Breast epithelium (tissue), 4 donors: ENCODE measurements around the gene DUSP23. TPM values are rescaled to one million over a fixed set of nuclear protein-coding genes. Genes with fewer than 3 reads are reported as not detected.

Experiments
- DNase-seq, 2 donors: peaks; one replicate each; pipeline ENCODE4 v3.0.0-alpha.2; 2019; ENCODE audit warnings: low spot score in 2 of 2
- H3K27ac ChIP-seq, 2 donors: fragments of 200-600 bp; sonication (generic) in 1 of 2; one replicate each; pipeline ENCODE4 v1.5.1; 2016 to 2019; ENCODE audit warnings: mild to moderate bottlenecking in 1 of 2
- H3K27me3 ChIP-seq, 2 donors: fragments of 200-600 bp; sonication (generic) in 1 of 2; one replicate each; pipeline versions ENCODE4 v1.5.1 to v1.6.0; 2017 to 2019; ENCODE audit warnings: control low read depth in 1 of 2, mild to moderate bottlenecking in 1 of 2
- H3K36me3 ChIP-seq: fragments of 200-600 bp; one replicate; pipeline ENCODE4 v1.5.1; 2019
- H3K4me1 ChIP-seq, 2 donors: fragments of 200-600 bp; sonication (generic); one replicate each; pipeline ENCODE4 v1.5.1; 2016 to 2019; ENCODE audit warnings: control low read depth in 1 of 2
- H3K4me3 ChIP-seq, 3 donors: fragments of 200-600 bp; sonication (generic); 1 replicate in 2 of 3; 2 replicates in 1 of 3; pipeline ENCODE4 v1.5.1; 2016 to 2019; ENCODE audit warnings: mild to moderate bottlenecking in 3 of 3, moderate library complexity in 2 of 3
- H3K9me3 ChIP-seq, 2 donors: fragments of 200-600 bp; sonication (generic) in 1 of 2; one replicate each; pipeline ENCODE4 v1.5.1; 2016 to 2019; ENCODE audit warnings: control low read depth in 1 of 2
- CTCF ChIP-seq, 3 donors: fragments of 450-650 bp; IDR thresholded peaks; one replicate each; pipeline ENCODE4 v1.5.1; 2016 to 2017; ENCODE audit warnings: antibody characterized with exemption in 3 of 3, mild to moderate bottlenecking in 3 of 3, moderate library complexity in 3 of 3
- POLR2A ChIP-seq: fragments of 450-650 bp; IDR thresholded peaks from one replicate; pipeline ENCODE4 v1.6.1; 2016; ENCODE audit warnings: antibody characterized with exemption, mild to moderate bottlenecking, moderate library complexity
- POLR2AphosphoS5 ChIP-seq, 3 donors: sonication (generic); formaldehyde crosslinking; IDR thresholded peaks; one replicate each; pipeline ENCODE4 v1.6.1; 2017; ENCODE audit warnings: antibody characterized with exemption in 3 of 3
- intact Hi-C: fragments of 100-400 bp; cut with DNase I; formaldehyde crosslinking; loops from one replicate; pipeline ENCODE4 v1.15.1; 2023; ENCODE audit warnings: low total_unique reads
- total RNA-seq, 3 donors: library from RNA; depleted of rRNA; stranded (reverse); fragments of >200 nt; gene quantifications; one replicate each; pipeline ENCODE4 v1.1.0, GENCODE V29; 2016

Gene DUSP23
- total RNA-seq, 3 donors from 2014 or later = 92.7 to 187 (median 147) TPM

- Histone ChIP-seq H3K9me3 (no peaks in the 10 kb centered on the region), H3K4me1 (no peaks in the 10 kb centered on the region), H3K27me3 (peaks cover 0 to 4% of the 10 kb centered on the region in 2 donors), H3K27ac (no peak within 1 kb of the TSS), H3K36me3 (no peaks in the 10 kb centered on the region), H3K4me3 (peak within 1 kb of the TSS in 1 of 3 donors; percentile 7)
- no peak for TF ChIP-seq POLR2A
- TF ChIP-seq CTCF (IDR thresholded peaks at IDR 0.05) = no peak
- no peak for TF ChIP-seq POLR2AphosphoS5 (IDR thresholded peaks at IDR 0.05)
- peak in 1 of 2 donors; percentile 32 for DNase-seq
- intact Hi-C loops = no loop called here
Observed at GRCh38 chr1:159826441-159827101, 45.8 kb downstream of the DUSP23 start, which contains the start of gene SLAMF8. Gene SLAMF8, plus strand, starts transcription at chr1:159826873. Its CDS starts 26 bp downstream, at chr1:159826899.

GRCh38 chr1:159827102-159827490, 46.3 kb downstream of the DUSP23 start:
- peak overlapping the region in 1 of 3 donors; percentile 7 for H3K4me3 ChIP-seq
- TF ChIP-seq POLR2A (no peak), CTCF (IDR thresholded peaks at IDR 0.05) (no peak), POLR2AphosphoS5 (IDR thresholded peaks at IDR 0.05) (no peak)

GRCh38 chr1:159827549-159827948, 46.8 kb downstream of the DUSP23 start:
- no peak for TF ChIP-seq POLR2AphosphoS5 (IDR thresholded peaks at IDR 0.05)
- no peak for TF ChIP-seq CTCF (IDR thresholded peaks at IDR 0.05)
- TF ChIP-seq POLR2A = no peak
- no peaks in the 10 kb centered on the region for H3K36me3 ChIP-seq
- intact Hi-C loops = no loop called here
- H3K4me1 ChIP-seq = no peaks in the 10 kb centered on the region
- H3K27ac ChIP-seq = no peak overlapping the region
- peaks cover 0 to 4% of the 10 kb centered on the region in 2 donors for H3K27me3 ChIP-seq
- H3K9me3 ChIP-seq = no peaks in the 10 kb centered on the region
- H3K4me3 ChIP-seq = no peak overlapping the region
- no peak for DNase-seq

More at GRCh38 chr1:159827102-159827490, 46.3 kb downstream of the DUSP23 start:
- Histone ChIP-seq H3K27me3 (peaks cover 0 to 4% of the 10 kb centered on the region in 2 donors), H3K9me3 (no peaks in the 10 kb centered on the region), H3K27ac (no peak overlapping the region), H3K4me1 (no peaks in the 10 kb centered on the region), H3K36me3 (no peaks in the 10 kb centered on the region)
- DNase-seq = no peak
- intact Hi-C loops = no loop called here

- no peak for DNase-seq
- intact Hi-C loops = no loop called here
- Histone ChIP-seq H3K27ac (no peak overlapping the region), H3K9me3 (no peaks in the 10 kb centered on the region), H3K4me3 (no peak overlapping the region), H3K4me1 (no peaks in the 10 kb centered on the region), H3K27me3 (peaks cover 0 to 4% of the 10 kb centered on the region in 2 donors), H3K36me3 (no peaks in the 10 kb centered on the region)
- no peak for TF ChIP-seq POLR2A
- TF ChIP-seq CTCF (IDR thresholded peaks at IDR 0.05) = no peak
Observed at GRCh38 chr1:159828176-159828575, 47.4 kb downstream of the DUSP23 start.

- no peak overlapping the region for H3K27ac ChIP-seq
- intact Hi-C loops = no loop called here
- DNase-seq = no peak
- H3K36me3 ChIP-seq = no peaks in the 10 kb centered on the region
- TF ChIP-seq CTCF (IDR thresholded peaks at IDR 0.05) = no peak
- no peak for TF ChIP-seq POLR2AphosphoS5 (IDR thresholded peaks at IDR 0.05)
- no peak for TF ChIP-seq POLR2A
- no peaks in the 10 kb centered on the region for H3K9me3 ChIP-seq
- H3K4me1 ChIP-seq = no peaks in the 10 kb centered on the region
- H3K27me3 ChIP-seq = no peaks in the 10 kb centered on the region
- no peak overlapping the region for H3K4me3 ChIP-seq
Observed at GRCh38 chr1:159828581-159829272, 48.0 kb downstream of the DUSP23 start.
